ENCODE data around the gene TGFA.

TGFA gene

GRCh38 chr2:70494293-70494886 is 59.2 kb downstream of the TGFA start:
- Mint-ChIP-seq H3K27me3 (peaks cover 8 to 19% of the 10 kb centered on the region in 2 donors), H3K4me1 (ENCODE audit: low read depth in 2 of 2) (peaks cover 0 to 2% of the 10 kb centered on the region in 2 donors), H3K9me3 (no peaks in the 10 kb centered on the region), H3K27ac (no peak overlapping the region), H3K4me3 (no peak overlapping the region), H3K36me3 (ENCODE audit: insufficient read depth) (peaks cover 7% of the 10 kb centered on the region)
- no peak for DNase-seq
- no peak for ATAC-seq (replicated peaks)

- DNase-seq (no peak), ATAC-seq (replicated peaks) (no peak)
- H3K9me3 Mint-ChIP-seq: no peaks in the 10 kb centered on the region
- peaks cover 4% of the 10 kb centered on the region for H3K36me3 Mint-ChIP-seq (ENCODE audit: insufficient read depth)
- no peak overlapping the region for H3K4me3 Mint-ChIP-seq
- H3K4me1 Mint-ChIP-seq (ENCODE audit: low read depth in 2 of 2): peaks cover 0 to 2% of the 10 kb centered on the region in 2 donors
- peaks cover 0 to 6% of the 10 kb centered on the region in 2 donors for H3K27me3 Mint-ChIP-seq
- no peak overlapping the region for H3K27ac Mint-ChIP-seq
Measured at GRCh38 chr2:70490381-70490780, 63.2 kb downstream of the TGFA start.

- ATAC-seq (replicated peaks): no peak
- Mint-ChIP-seq H3K4me3 (no peak overlapping the region), H3K9me3 (no peaks in the 10 kb centered on the region)
Measured at GRCh38 chr2:70489165-70489564, 64.5 kb downstream of the TGFA start.

GRCh38 chr2:70484086-70484485 is 69.5 kb downstream of the TGFA start:
- DNase-seq (no peak), ATAC-seq (replicated peaks) (no peak)
- Mint-ChIP-seq H3K36me3 (ENCODE audit: insufficient read depth) (no peaks in the 10 kb centered on the region), H3K4me3 (no peak overlapping the region), H3K27ac (no peak overlapping the region), H3K27me3 (peaks cover 0 to 6% of the 10 kb centered on the region in 2 donors), H3K4me1 (ENCODE audit: low read depth in 2 of 2) (peaks cover 0 to 5% of the 10 kb centered on the region in 2 donors), H3K9me3 (no peaks in the 10 kb centered on the region)

More at GRCh38 chr2:70489165-70489564, 64.5 kb downstream of the TGFA start:
- H3K4me1 Mint-ChIP-seq (ENCODE audit: low read depth in 2 of 2): peaks cover 0 to 2% of the 10 kb centered on the region in 2 donors
- peaks cover 0 to 6% of the 10 kb centered on the region in 2 donors for H3K27me3 Mint-ChIP-seq
- peaks cover 4% of the 10 kb centered on the region for H3K36me3 Mint-ChIP-seq (ENCODE audit: insufficient read depth)
- DNase-seq: no peak
- no peak overlapping the region for H3K27ac Mint-ChIP-seq

- H3K27ac Mint-ChIP-seq: no peak overlapping the region
- no peaks in the 10 kb centered on the region for H3K27me3 Mint-ChIP-seq
- no peaks in the 10 kb centered on the region for H3K36me3 Mint-ChIP-seq (ENCODE audit: insufficient read depth)
- DNase-seq: no peak
- H3K9me3 Mint-ChIP-seq: no peaks in the 10 kb centered on the region
- H3K4me1 Mint-ChIP-seq (ENCODE audit: low read depth in 2 of 2): peaks cover 0 to 5% of the 10 kb centered on the region in 2 donors
- H3K4me3 Mint-ChIP-seq: no peak overlapping the region
- ATAC-seq (replicated peaks): no peak
Measured at GRCh38 chr2:70482401-70482800, 71.2 kb downstream of the TGFA start.

GRCh38 chr2:70480468-70480867 is 73.2 kb downstream of the TGFA start:
- no peaks in the 10 kb centered on the region for H3K36me3 Mint-ChIP-seq (ENCODE audit: insufficient read depth)
- peaks cover under 1 to 3% of the 10 kb centered on the region in 2 donors for H3K4me1 Mint-ChIP-seq (ENCODE audit: low read depth in 2 of 2)
- no peak for ATAC-seq (replicated peaks)
- H3K4me3 Mint-ChIP-seq: no peak overlapping the region
- DNase-seq: no peak
- no peaks in the 10 kb centered on the region for H3K9me3 Mint-ChIP-seq
- no peaks in the 10 kb centered on the region for H3K27me3 Mint-ChIP-seq
- no peak overlapping the region for H3K27ac Mint-ChIP-seq

- Mint-ChIP-seq H3K4me3 (no peak overlapping the region), H3K36me3 (ENCODE audit: insufficient read depth) (no peaks in the 10 kb centered on the region), H3K9me3 (no peaks in the 10 kb centered on the region), H3K27ac (no peak overlapping the region), H3K27me3 (no peaks in the 10 kb centered on the region), H3K4me1 (ENCODE audit: low read depth in 2 of 2) (peaks cover 3 to 6% of the 10 kb centered on the region in 2 donors)
- ATAC-seq (replicated peaks) (no peak), DNase-seq (no peak)
Measured at GRCh38 chr2:70479816-70480215, 73.8 kb downstream of the TGFA start.

- Mint-ChIP-seq H3K4me1 (ENCODE audit: low read depth in 2 of 2) (peaks cover 7 to 21% of the 10 kb centered on the region in 2 donors), H3K9me3 (no peaks in the 10 kb centered on the region), H3K27ac (no peak overlapping the region), H3K36me3 (ENCODE audit: insufficient read depth) (peaks cover 1% of the 10 kb centered on the region), H3K4me3 (no peak overlapping the region), H3K27me3 (no peaks in the 10 kb centered on the region)
- ATAC-seq (replicated peaks) (no peak), DNase-seq (no peak)
Measured at GRCh38 chr2:70477441-70477844, 76.2 kb downstream of the TGFA start.

GRCh38 chr2:70475266-70475665 is 78.4 kb downstream of the TGFA start:
- DNase-seq: no peak
- Mint-ChIP-seq H3K4me1 (ENCODE audit: low read depth in 2 of 2) (peaks cover 7 to 18% of the 10 kb centered on the region in 2 donors), H3K27me3 (no peaks in the 10 kb centered on the region), H3K9me3 (no peaks in the 10 kb centered on the region), H3K36me3 (ENCODE audit: insufficient read depth) (peaks cover 2% of the 10 kb centered on the region), H3K27ac (peak overlapping the region in 1 of 2 donors; percentile 5), H3K4me3 (peak overlapping the region in 1 of 2 donors; percentile 47)
- peak; percentile 73 for ATAC-seq (replicated peaks)

GRCh38 chr2:70474256-70474848 is 79.3 kb downstream of the TGFA start:
- ATAC-seq (replicated peaks): no peak
- Mint-ChIP-seq H3K36me3 (ENCODE audit: insufficient read depth) (peaks cover 2% of the 10 kb centered on the region), H3K9me3 (no peaks in the 10 kb centered on the region), H3K4me3 (no peak overlapping the region), H3K4me1 (ENCODE audit: low read depth in 2 of 2) (peaks cover 7 to 18% of the 10 kb centered on the region in 2 donors), H3K27ac (peak overlapping the region; percentile 19 to 23), H3K27me3 (no peaks in the 10 kb centered on the region)
- no peak for DNase-seq

GRCh38 chr2:70473101-70473722 is 80.4 kb downstream of the TGFA start:
- H3K36me3 Mint-ChIP-seq (ENCODE audit: insufficient read depth): peaks cover 2% of the 10 kb centered on the region
- DNase-seq: no peak
- peak overlapping the region in 1 of 2 donors; percentile 54 for H3K27ac Mint-ChIP-seq
- H3K9me3 Mint-ChIP-seq: no peaks in the 10 kb centered on the region
- H3K27me3 Mint-ChIP-seq: no peaks in the 10 kb centered on the region
- ATAC-seq (replicated peaks): peak; percentile 22
- peaks cover 7 to 18% of the 10 kb centered on the region in 2 donors for H3K4me1 Mint-ChIP-seq (ENCODE audit: low read depth in 2 of 2)
- peak overlapping the region in 1 of 2 donors; percentile 57 for H3K4me3 Mint-ChIP-seq

GRCh38 chr2:70472221-70472890 is 81.3 kb downstream of the TGFA start:
- ATAC-seq (replicated peaks) (no peak), DNase-seq (no peak)
- no peaks in the 10 kb centered on the region for H3K9me3 Mint-ChIP-seq
- H3K27ac Mint-ChIP-seq: peak overlapping the region in 1 of 2 donors; percentile 54
- peaks cover 7 to 18% of the 10 kb centered on the region in 2 donors for H3K4me1 Mint-ChIP-seq (ENCODE audit: low read depth in 2 of 2)
- H3K27me3 Mint-ChIP-seq: no peaks in the 10 kb centered on the region
- no peak overlapping the region for H3K4me3 Mint-ChIP-seq
- peaks cover 2% of the 10 kb centered on the region for H3K36me3 Mint-ChIP-seq (ENCODE audit: insufficient read depth)

- Mint-ChIP-seq H3K36me3 (ENCODE audit: insufficient read depth) (peaks cover 2% of the 10 kb centered on the region), H3K27me3 (no peaks in the 10 kb centered on the region), H3K27ac (no peak overlapping the region), H3K4me3 (no peak overlapping the region), H3K4me1 (ENCODE audit: low read depth in 2 of 2) (peaks cover 7 to 18% of the 10 kb centered on the region in 2 donors), H3K9me3 (no peaks in the 10 kb centered on the region)
- ATAC-seq (replicated peaks): no peak
- no peak for DNase-seq
Measured at GRCh38 chr2:70471129-70471528, 82.5 kb downstream of the TGFA start.
